ENCODE data around the gene XYLB.
"Not testable (repeated sequence)": the region's sequence is repeated elsewhere in the genome, so short reads cannot be mapped to it uniquely, and the experiment has no call there.

XYLB gene

GRCh38 chr3:38382506-38383080 lies 36.0 kb downstream of the XYLB start:
- Mint-ChIP-seq H3K4me1 (ENCODE audit: low read depth) (no peaks in the 10 kb centered on the region), H3K27ac (no peak overlapping the region), H3K36me3 (ENCODE audit: low read depth) (peaks cover 23% of the 10 kb centered on the region), H3K27me3 (ENCODE audit: low read depth) (no peaks in the 10 kb centered on the region), H3K9me3 (peaks cover 16% of the 10 kb centered on the region), H3K4me3 (no peak overlapping the region)

GRCh38 chr3:38383156-38383875 lies 36.7 kb downstream of the XYLB start:
- H3K4me1 Mint-ChIP-seq (ENCODE audit: low read depth): no peaks in the 10 kb centered on the region
- H3K27me3 Mint-ChIP-seq (ENCODE audit: low read depth): no peaks in the 10 kb centered on the region
- no peak overlapping the region for H3K4me3 Mint-ChIP-seq
- H3K36me3 Mint-ChIP-seq (ENCODE audit: low read depth): peaks cover 20% of the 10 kb centered on the region
- H3K9me3 Mint-ChIP-seq: peaks cover 16% of the 10 kb centered on the region
- no peak overlapping the region for H3K27ac Mint-ChIP-seq

- Mint-ChIP-seq H3K4me3 (no peak overlapping the region), H3K27me3 (ENCODE audit: low read depth) (no peaks in the 10 kb centered on the region), H3K9me3 (peaks cover 12% of the 10 kb centered on the region), H3K36me3 (ENCODE audit: low read depth) (peaks cover 8% of the 10 kb centered on the region), H3K27ac (no peak overlapping the region), H3K4me1 (ENCODE audit: low read depth) (no peaks in the 10 kb centered on the region)
Observed at GRCh38 chr3:38386992-38387750, 40.6 kb downstream of the XYLB start.

GRCh38 chr3:38387862-38388261 lies 41.3 kb downstream of the XYLB start:
- H3K4me1 Mint-ChIP-seq (ENCODE audit: low read depth): no peaks in the 10 kb centered on the region
- no peak overlapping the region for H3K4me3 Mint-ChIP-seq
- H3K27me3 Mint-ChIP-seq (ENCODE audit: low read depth): no peaks in the 10 kb centered on the region
- H3K36me3 Mint-ChIP-seq (ENCODE audit: low read depth): peaks cover 9% of the 10 kb centered on the region
- H3K27ac Mint-ChIP-seq: no peak overlapping the region
- H3K9me3 Mint-ChIP-seq: peaks cover 12% of the 10 kb centered on the region

- Mint-ChIP-seq H3K27ac (no peak overlapping the region), H3K9me3 (no peaks in the 10 kb centered on the region), H3K4me1 (ENCODE audit: low read depth) (no peaks in the 10 kb centered on the region)
Observed at GRCh38 chr3:38392604-38393163, 46.1 kb downstream of the XYLB start.

GRCh38 chr3:38396239-38396638 lies 49.7 kb downstream of the XYLB start:
- Mint-ChIP-seq H3K27ac (no peak overlapping the region), H3K36me3 (ENCODE audit: low read depth) (peaks cover 13% of the 10 kb centered on the region), H3K27me3 (ENCODE audit: low read depth) (no peaks in the 10 kb centered on the region), H3K4me1 (ENCODE audit: low read depth) (no peaks in the 10 kb centered on the region), H3K4me3 (no peak overlapping the region), H3K9me3 (no peaks in the 10 kb centered on the region)

More at GRCh38 chr3:38392604-38393163, 46.1 kb downstream of the XYLB start:
- H3K27me3 Mint-ChIP-seq (ENCODE audit: low read depth): no peaks in the 10 kb centered on the region
- peaks cover 10% of the 10 kb centered on the region for H3K36me3 Mint-ChIP-seq (ENCODE audit: low read depth)
- H3K4me3 Mint-ChIP-seq: no peak overlapping the region

- H3K27me3 Mint-ChIP-seq (ENCODE audit: low read depth): no peaks in the 10 kb centered on the region
- no peak overlapping the region for H3K27ac Mint-ChIP-seq
- no peak overlapping the region for H3K4me3 Mint-ChIP-seq
- peaks cover 14% of the 10 kb centered on the region for H3K36me3 Mint-ChIP-seq (ENCODE audit: low read depth)
- no peaks in the 10 kb centered on the region for H3K4me1 Mint-ChIP-seq (ENCODE audit: low read depth)
- H3K9me3 Mint-ChIP-seq: no peaks in the 10 kb centered on the region
Observed at GRCh38 chr3:38396861-38397260, 50.3 kb downstream of the XYLB start.

- Mint-ChIP-seq H3K36me3 (ENCODE audit: low read depth) (peaks cover 14% of the 10 kb centered on the region), H3K27me3 (ENCODE audit: low read depth) (no peaks in the 10 kb centered on the region), H3K4me1 (ENCODE audit: low read depth) (no peaks in the 10 kb centered on the region), H3K27ac (no peak overlapping the region), H3K9me3 (no peaks in the 10 kb centered on the region), H3K4me3 (no peak overlapping the region)
Observed at GRCh38 chr3:38397320-38397719, 50.7 kb downstream of the XYLB start.

GRCh38 chr3:38401246-38401962 lies 54.8 kb downstream of the XYLB start:
- H3K4me1 Mint-ChIP-seq (ENCODE audit: low read depth): no peaks in the 10 kb centered on the region
- no peak overlapping the region for H3K27ac Mint-ChIP-seq
- peaks cover 3% of the 10 kb centered on the region for H3K9me3 Mint-ChIP-seq
- peaks cover 19% of the 10 kb centered on the region for H3K36me3 Mint-ChIP-seq (ENCODE audit: low read depth)
- H3K4me3 Mint-ChIP-seq: no peak overlapping the region
- no peaks in the 10 kb centered on the region for H3K27me3 Mint-ChIP-seq (ENCODE audit: low read depth)

- Mint-ChIP-seq H3K4me1 (ENCODE audit: low read depth) (no peaks in the 10 kb centered on the region), H3K9me3 (peaks cover 3% of the 10 kb centered on the region), H3K27me3 (ENCODE audit: low read depth) (no peaks in the 10 kb centered on the region), H3K36me3 (ENCODE audit: low read depth) (peaks cover 18% of the 10 kb centered on the region), H3K4me3 (no peak overlapping the region), H3K27ac (no peak overlapping the region)
Observed at GRCh38 chr3:38404286-38404685, 57.7 kb downstream of the XYLB start.

GRCh38 chr3:38411591-38411990 lies 65.0 kb downstream of the XYLB start:
- peaks cover 6% of the 10 kb centered on the region for H3K9me3 Mint-ChIP-seq
- H3K27me3 Mint-ChIP-seq (ENCODE audit: low read depth): no peaks in the 10 kb centered on the region
- no peak overlapping the region for H3K4me3 Mint-ChIP-seq
- no peak overlapping the region for H3K27ac Mint-ChIP-seq
- H3K4me1 Mint-ChIP-seq (ENCODE audit: low read depth): no peaks in the 10 kb centered on the region
- H3K36me3 Mint-ChIP-seq (ENCODE audit: low read depth): peaks cover 5% of the 10 kb centered on the region

GRCh38 chr3:38420758-38421157 lies 74.2 kb downstream of the XYLB start:
- not testable (repeated sequence) for H3K36me3 Mint-ChIP-seq (ENCODE audit: low read depth); H3K27ac Mint-ChIP-seq; H3K27me3 Mint-ChIP-seq (ENCODE audit: low read depth); H3K9me3 Mint-ChIP-seq
- peaks cover 28% of the 10 kb centered on the region for H3K4me1 Mint-ChIP-seq (ENCODE audit: low read depth)
- H3K4me3 Mint-ChIP-seq: peak overlapping the region; percentile 18

- peaks cover 34% of the 10 kb centered on the region for H3K4me1 Mint-ChIP-seq (ENCODE audit: low read depth)
- no peaks in the 10 kb centered on the region for H3K27me3 Mint-ChIP-seq (ENCODE audit: low read depth)
- no peak overlapping the region for H3K4me3 Mint-ChIP-seq
- no peak overlapping the region for H3K27ac Mint-ChIP-seq
- no peaks in the 10 kb centered on the region for H3K9me3 Mint-ChIP-seq
- H3K36me3 Mint-ChIP-seq (ENCODE audit: low read depth): peaks cover 2% of the 10 kb centered on the region
Observed at GRCh38 chr3:38421679-38422336, 75.2 kb downstream of the XYLB start.
